ENCODE results near the gene UBA52.

The UBA52 gene

DNA sequence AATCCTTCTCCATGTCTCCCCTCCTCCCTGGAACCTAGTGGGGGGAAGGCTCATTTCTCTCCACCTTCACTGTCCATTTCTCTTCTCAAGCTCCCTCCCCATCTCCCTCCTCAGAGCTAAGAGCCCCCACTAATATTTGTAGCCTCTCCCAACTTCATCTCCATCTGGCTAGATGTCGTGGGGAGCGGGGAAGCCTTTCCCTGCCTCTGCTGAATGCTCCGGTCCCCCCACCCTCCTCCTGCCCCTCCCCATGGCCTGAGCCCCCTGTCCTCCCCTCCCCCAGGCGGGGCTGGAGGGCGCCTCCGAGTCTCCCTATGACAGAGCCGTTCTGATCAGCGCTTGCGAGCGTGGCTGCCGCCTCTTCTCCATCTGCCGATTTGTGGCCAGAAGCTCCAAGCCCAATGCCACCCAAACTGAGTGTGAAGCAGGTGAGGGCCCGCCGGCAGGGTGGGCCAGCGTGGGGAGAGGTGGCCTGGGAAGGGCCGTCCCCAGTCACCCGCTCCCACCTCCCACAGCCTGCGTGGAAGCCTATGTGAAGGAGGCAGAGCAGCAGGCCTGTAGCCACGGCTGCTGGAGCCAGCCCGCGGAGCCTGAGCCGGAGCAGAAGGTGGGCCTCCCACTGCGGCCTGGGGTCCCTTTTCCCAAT, 42.1 kb downstream of the UBA52 start:
- TF ChIP-seq, protein P1, sequence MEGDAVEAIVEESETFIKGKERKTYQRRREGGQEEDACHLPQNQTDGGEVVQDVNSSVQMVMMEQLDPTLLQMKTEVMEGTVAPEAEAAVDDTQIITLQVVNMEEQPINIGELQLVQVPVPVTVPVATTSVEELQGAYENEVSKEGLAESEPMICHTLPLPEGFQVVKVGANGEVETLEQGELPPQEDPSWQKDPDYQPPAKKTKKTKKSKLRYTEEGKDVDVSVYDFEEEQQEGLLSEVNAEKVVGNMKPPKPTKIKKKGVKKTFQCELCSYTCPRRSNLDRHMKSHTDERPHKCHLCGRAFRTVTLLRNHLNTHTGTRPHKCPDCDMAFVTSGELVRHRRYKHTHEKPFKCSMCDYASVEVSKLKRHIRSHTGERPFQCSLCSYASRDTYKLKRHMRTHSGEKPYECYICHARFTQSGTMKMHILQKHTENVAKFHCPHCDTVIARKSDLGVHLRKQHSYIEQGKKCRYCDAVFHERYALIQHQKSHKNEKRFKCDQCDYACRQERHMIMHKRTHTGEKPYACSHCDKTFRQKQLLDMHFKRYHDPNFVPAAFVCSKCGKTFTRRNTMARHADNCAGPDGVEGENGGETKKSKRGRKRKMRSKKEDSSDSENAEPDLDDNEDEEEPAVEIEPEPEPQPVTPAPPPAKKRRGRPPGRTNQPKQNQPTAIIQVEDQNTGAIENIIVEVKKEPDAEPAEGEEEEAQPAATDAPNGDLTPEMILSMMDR (IDR thresholded peaks at IDR 0.05; ENCODE audit: control insufficient read depth, extremely low read depth, insufficient read depth): no peak
- DNase-seq (ENCODE audit: low read depth): no peak
- no peak overlapping the region for H3K4me3 ChIP-seq (ENCODE audit: low read depth, low read length)

DNA sequence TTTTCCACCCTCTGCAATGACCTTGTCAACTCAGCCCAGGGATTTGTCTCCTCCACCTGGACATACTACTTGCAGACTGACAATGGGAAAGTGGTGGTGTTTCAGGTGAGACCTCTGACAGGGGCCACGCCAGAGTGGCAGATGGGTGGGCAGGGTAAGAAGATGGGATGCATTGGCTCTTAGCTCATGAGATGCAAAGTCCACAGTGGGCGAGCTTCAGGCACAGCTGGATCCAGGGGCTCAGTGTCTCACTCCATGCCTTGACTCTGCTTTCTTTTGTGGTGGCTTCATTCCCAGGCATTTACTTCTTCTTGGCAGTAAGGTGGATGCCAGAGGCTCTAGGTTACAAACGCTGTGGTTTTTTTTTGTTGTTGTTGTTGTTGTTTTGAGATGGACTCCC, 44.4 kb downstream of the UBA52 start:
- no peak overlapping the region for H3K4me3 ChIP-seq (ENCODE audit: low read depth, low read length)
- TF ChIP-seq, protein P1 (IDR thresholded peaks at IDR 0.05; ENCODE audit: control insufficient read depth, extremely low read depth, insufficient read depth): no peak
- no peak for DNase-seq (ENCODE audit: low read depth)

DNA sequence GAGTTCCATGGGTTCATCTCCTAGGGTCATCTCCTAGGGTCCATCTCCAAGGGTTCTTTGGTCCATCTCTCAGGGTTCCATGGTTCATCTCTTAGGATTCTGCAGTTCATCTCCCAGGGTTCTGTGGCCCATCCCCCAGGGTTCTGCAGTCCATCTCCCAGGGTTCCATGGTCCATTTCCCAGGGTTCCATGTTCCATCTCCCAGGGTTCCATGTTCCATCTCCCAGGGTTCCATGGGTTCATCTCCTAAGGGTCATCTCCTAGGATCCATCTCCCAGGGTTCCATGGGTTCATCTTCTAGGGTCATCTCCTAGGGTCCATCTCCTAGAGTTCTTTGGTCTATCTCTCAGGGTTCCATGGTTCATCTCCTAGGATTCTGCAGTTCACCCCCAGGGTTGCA, 45.9 kb downstream of the UBA52 start:
- DNase-seq (ENCODE audit: low read depth): no peak
- H3K4me3 ChIP-seq (ENCODE audit: low read depth, low read length): no peak overlapping the region
- TF ChIP-seq, protein P1 (IDR thresholded peaks at IDR 0.05; ENCODE audit: control insufficient read depth, extremely low read depth, insufficient read depth): no peak

DNA sequence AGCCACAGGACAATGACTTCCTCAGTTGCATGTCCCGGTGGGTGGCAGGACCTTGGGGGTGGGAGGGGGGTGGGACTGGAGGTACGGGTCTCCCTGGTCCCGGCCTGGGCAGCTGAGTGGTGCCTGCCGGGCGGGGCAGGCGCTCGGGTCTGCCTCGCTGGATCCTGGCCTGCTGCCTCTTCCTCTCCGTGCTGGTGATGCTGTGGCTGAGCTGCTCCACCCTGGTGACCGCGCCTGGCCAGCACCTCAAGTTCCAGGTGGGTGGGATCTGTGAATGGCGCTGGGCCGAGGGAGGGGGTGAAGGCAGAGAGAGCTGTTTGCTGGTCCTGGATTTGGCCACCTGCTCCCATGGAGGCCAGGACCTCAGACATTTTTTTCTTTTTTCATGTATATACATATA, 46.6 kb downstream of the UBA52 start:
- no peak for DNase-seq (ENCODE audit: low read depth)
- TF ChIP-seq, protein P1 (IDR thresholded peaks at IDR 0.05; ENCODE audit: control insufficient read depth, extremely low read depth, insufficient read depth): no peak
- no peak overlapping the region for H3K4me3 ChIP-seq (ENCODE audit: low read depth, low read length)

DNA sequence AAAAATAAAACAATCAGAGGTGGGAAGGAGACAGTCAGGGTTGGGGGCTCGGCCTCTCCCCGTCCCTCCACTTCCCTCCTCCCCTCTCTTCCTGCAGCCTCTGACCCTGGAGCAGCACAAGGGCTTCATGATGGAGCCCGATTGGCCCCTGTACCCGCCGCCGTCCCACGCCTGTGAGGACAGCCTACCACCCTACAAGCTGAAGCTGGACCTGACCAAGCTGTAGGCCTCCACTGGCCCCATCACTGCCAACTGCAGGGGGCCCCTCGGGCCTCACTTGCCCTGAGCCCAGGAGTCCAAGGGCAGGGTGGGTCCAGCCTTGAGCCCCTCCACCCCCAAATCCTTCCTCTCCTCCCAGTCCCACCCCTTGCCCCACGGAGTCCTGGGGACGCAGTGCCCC, 48.7 kb downstream of the UBA52 start:
- H3K4me3 ChIP-seq (ENCODE audit: low read depth, low read length): no peak overlapping the region
- TF ChIP-seq, protein P1 (IDR thresholded peaks at IDR 0.05; ENCODE audit: control insufficient read depth, extremely low read depth, insufficient read depth): no peak
- no peak for DNase-seq (ENCODE audit: low read depth)

DNA sequence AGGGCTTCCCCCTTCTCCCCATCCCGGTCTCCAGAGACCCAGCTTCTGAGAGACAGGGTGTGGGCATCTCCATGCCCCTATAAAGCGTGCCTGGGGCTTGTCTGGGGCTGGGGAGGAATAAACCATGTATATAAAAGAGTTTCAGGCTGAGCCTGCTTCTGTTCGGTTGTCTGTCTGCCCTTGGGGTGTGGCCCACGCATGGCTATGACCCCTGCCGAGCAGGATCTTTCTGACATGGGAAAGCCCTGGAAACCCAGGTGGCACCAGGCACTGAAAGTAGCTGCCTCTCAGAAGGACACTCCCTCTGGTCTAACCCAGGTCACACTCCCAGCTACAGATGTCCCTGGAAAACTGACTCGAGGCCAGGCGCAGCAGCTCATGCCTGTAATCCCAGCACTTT, 49.2 kb downstream of the UBA52 start:
- TF ChIP-seq, protein P1 (IDR thresholded peaks at IDR 0.05; ENCODE audit: control insufficient read depth, extremely low read depth, insufficient read depth): no peak
- no peak for DNase-seq (ENCODE audit: low read depth)

DNA sequence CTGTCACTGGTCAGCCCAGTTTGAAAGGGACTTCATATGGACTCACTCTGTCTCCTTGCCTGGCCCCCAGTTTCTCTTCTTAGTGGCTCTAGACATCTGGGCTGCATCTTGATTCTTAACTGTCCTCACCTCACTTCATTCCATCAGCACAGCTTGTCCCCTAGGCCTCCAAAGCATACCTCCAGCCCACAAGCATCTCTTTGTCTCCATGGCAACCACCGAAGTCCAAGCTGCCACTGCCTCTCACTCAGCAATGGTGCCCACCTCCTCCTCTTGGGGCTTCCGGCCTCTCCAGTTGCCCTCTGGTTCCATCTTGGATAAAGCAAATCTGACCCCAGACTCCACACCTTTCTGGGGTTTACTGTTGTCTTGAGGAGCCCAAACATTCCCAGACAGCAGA, 55.2 kb downstream of the UBA52 start:
- TF ChIP-seq, protein P1 (IDR thresholded peaks at IDR 0.05; ENCODE audit: control insufficient read depth, extremely low read depth, insufficient read depth): no peak
- H3K4me3 ChIP-seq (ENCODE audit: low read depth, low read length): no peak overlapping the region
- DNase-seq (ENCODE audit: low read depth): no peak

More for the DNA sequence above, 49.2 kb downstream of the UBA52 start:
- H3K4me3 ChIP-seq (ENCODE audit: low read depth, low read length): no peak overlapping the region

Measured in LNCaP clone FGC (cell line).